Ovary (tissue), 3 donors: Measurements from ENCODE around the gene HOXD11.

ENCODE experiments used
- CTCF ChIP-seq, 3 donors: fragments of 450-650 bp in 2 of 3; fragments of 200-600 bp in 1 of 3; IDR thresholded peaks; one replicate each; pipeline versions ENCODE4 v1.5.1 to v1.8.0; 2016 to 2022; ENCODE audit warnings: antibody characterized with exemption in 3 of 3, mild to moderate bottlenecking in 1 of 3
- EP300 ChIP-seq: sonication (generic); formaldehyde crosslinking; IDR thresholded peaks from one replicate; pipeline ENCODE4 v1.6.1; 2017; ENCODE audit warnings: antibody characterized with exemption
- POLR2A ChIP-seq: fragments of 450-650 bp; IDR thresholded peaks from one replicate; pipeline ENCODE4 v1.6.1; 2017; ENCODE audit warnings: antibody characterized with exemption, mild to moderate bottlenecking, moderate library complexity
- donor health status: DM: no; HTN: no; CAD: no.

DNA sequence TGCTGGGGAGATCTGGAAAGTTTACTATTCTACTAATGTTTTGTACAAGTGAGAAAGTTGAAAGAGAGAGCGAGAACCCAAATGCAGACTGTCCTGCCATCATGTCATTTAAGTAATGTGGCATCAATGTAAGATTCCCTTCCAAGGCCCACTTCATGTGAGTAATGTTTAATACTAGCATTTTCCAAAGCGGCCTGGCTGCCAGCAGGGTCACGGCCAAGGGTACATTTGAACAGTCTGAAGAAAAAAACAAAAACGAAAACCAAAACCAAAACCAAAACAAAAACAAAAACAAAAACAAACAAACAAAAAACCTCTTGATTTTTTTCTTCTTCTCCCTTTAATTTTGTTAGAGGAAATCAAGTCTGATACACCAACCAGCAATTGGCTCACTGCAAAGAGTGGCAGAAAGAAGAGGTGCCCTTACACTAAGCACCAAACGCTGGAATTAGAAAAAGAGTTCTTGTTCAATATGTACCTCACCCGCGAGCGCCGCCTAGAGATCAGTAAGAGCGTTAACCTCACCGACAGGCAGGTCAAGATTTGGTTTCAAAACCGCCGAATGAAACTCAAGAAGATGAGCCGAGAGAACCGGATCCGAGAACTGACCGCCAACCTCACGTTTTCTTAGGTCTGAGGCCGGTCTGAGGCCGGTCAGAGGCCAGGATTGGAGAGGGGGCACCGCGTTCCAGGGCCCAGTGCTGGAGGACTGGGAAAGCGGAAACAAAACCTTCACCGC lies 11.7 kb downstream of the HOXD11 start:
- TF ChIP-seq POLR2A (no peak), CTCF (IDR thresholded peaks at IDR 0.05) (no peak), EP300 (no peak)
